GM23248 (cell line): ENCODE data around the gene ZNF304. TPM values are rescaled to one million over a fixed set of nuclear protein-coding genes. Genes with fewer than 3 reads are reported as not detected.
A peak's percentile ranks its signal among the peaks of the same experiment; 100 is the strongest.

ENCODE experiments used
- DNase-seq: peaks from one replicate; pipeline ENCODE4 v3.0.0-alpha.2; 2015
- H2AFZ ChIP-seq: fragments of 200-600 bp; sonication (generic); 2 replicates; pipeline ENCODE4 v1.6.1; 2016; ENCODE audit warnings: antibody characterized with exemption
- H3F3A ChIP-seq: fragments of 200-600 bp; sonication (generic); 2 replicates; pipeline ENCODE4 v1.6.1; 2016; ENCODE audit warnings: mild to moderate bottlenecking, antibody characterized with exemption, mixed run types; ENCODE audit not compliant: insufficient read depth
- H3K27ac ChIP-seq: fragments of 200-600 bp; sonication (generic); 2 replicates; pipeline ENCODE4 v1.5.1; 2016; ENCODE audit warnings: mild to moderate bottlenecking
- H3K27me3 ChIP-seq: fragments of 200-600 bp; sonication (generic); replicated peaks from 2 replicates; pipeline ENCODE4 v1.6.1; 2016; ENCODE audit warnings: mild to moderate bottlenecking; ENCODE audit not compliant: insufficient read depth
- H3K36me3 ChIP-seq: fragments of 200-600 bp; sonication (generic); 2 replicates; pipeline ENCODE4 v1.6.1; 2016; ENCODE audit warnings: low read depth, mild to moderate bottlenecking
- H3K4me1 ChIP-seq: fragments of 200-600 bp; sonication (generic); 2 replicates; pipeline ENCODE4 v1.6.1; 2016; ENCODE audit warnings: mild to moderate bottlenecking; ENCODE audit not compliant: insufficient read depth
- H3K4me2 ChIP-seq: fragments of 200-600 bp; sonication (generic); one replicate; pipeline ENCODE4 v1.6.1; 2016; ENCODE audit warnings: mild to moderate bottlenecking; ENCODE audit not compliant: unreplicated experiment
- H3K4me3 ChIP-seq: fragments of 200-600 bp; sonication (generic); 2 replicates; pipeline ENCODE4 v1.5.1; 2016; ENCODE audit warnings: mild to moderate bottlenecking
- H3K79me2 ChIP-seq: fragments of 200-600 bp; sonication (generic); 2 replicates; pipeline ENCODE4 v1.6.1; 2016; ENCODE audit warnings: mild to moderate bottlenecking; ENCODE audit not compliant: insufficient read depth
- H3K9ac ChIP-seq: fragments of 200-600 bp; sonication (generic); 2 replicates; pipeline ENCODE4 v1.6.1; 2016; ENCODE audit warnings: mild to moderate bottlenecking
- H3K9me2 ChIP-seq: fragments of 200-600 bp; sonication (generic); 2 replicates; pipeline ENCODE4 v1.6.1; 2016; ENCODE audit warnings: mixed run types, mild to moderate bottlenecking, moderate library complexity; ENCODE audit not compliant: insufficient read depth
- H3K9me3 ChIP-seq: fragments of 200-600 bp; sonication (generic); one replicate; pipeline ENCODE4 v1.6.1; 2017; ENCODE audit warnings: low read depth
- H4K20me1 ChIP-seq: fragments of 200-600 bp; sonication (generic); 2 replicates; pipeline ENCODE4 v1.6.0; 2016; ENCODE audit not compliant: insufficient read depth
- EZH2 ChIP-seq: fragments of 200-600 bp; sonication (generic); IDR thresholded peaks from 2 replicates; pipeline ENCODE4 v1.6.1; 2018; ENCODE audit warnings: antibody characterized with exemption, mild to moderate bottlenecking; ENCODE audit not compliant: insufficient read depth, poor library complexity, severe bottlenecking
- EZH2phosphoT487 ChIP-seq: fragments of 200-600 bp; sonication (generic); IDR thresholded peaks from 2 replicates; pipeline ENCODE4 v1.6.1; 2018; ENCODE audit warnings: antibody characterized with exemption, moderate library complexity, mild to moderate bottlenecking, low read depth; ENCODE audit not compliant: insufficient read depth
- WGBS, 2 experiments: methylation state at CpG; one replicate each; pipeline ENCODE4 v1.1.6; 2015 to 2017; ENCODE audit warnings: low lambda C conversion rate in 2 of 2, low coverage in 1 of 2; ENCODE audit errors: missing lambda C conversion rate in 2 of 2; 5-methylcytosine and 5-hydroxymethylcytosine counted together
- in situ Hi-C: fragments of 300-500 bp; cut with MboI; formaldehyde crosslinking; loops from 2 replicates; pipeline ENCODE4 v1.15.0; 2020
- polyA plus RNA-seq: library from polyadenylated mRNA; unstranded; fragments of >200 nt; fragmentation: Nextera tagmentation; extraction: Ambion mirVana; gene quantifications from 2 replicates; pipeline ENCODE4 v1.2.1, GENCODE V29; 2016
- total RNA-seq: library from RNA; depleted of rRNA; stranded (reverse); fragments of >200 nt; shearing (Covaris generic); gene quantifications from 2 replicates; pipeline ENCODE4 v1.2.3, GENCODE V29; 2014

Gene ZNF304
- total and polyA plus RNA-seq, 2 experiments from 2014 or later: 4.2 to 7.8 TPM

- no peaks in the 10 kb centered on the region for H3F3A ChIP-seq
- H3K27me3 ChIP-seq: no peaks in the 10 kb centered on the region
- H3K4me1 ChIP-seq: no peaks in the 10 kb centered on the region
- H2AFZ ChIP-seq: no peak overlapping the region
- no peak overlapping the region for H3K4me3 ChIP-seq
- TF ChIP-seq EZH2 (no peak), EZH2phosphoT487 (no peak)
- no peaks in the 10 kb centered on the region for H3K9me3 ChIP-seq
- H3K36me3 ChIP-seq: 0 out of 2 replicates have a peak, but pooled peaks cover 7% of the 10 kb centered on the region
- H3K27ac ChIP-seq: no peak overlapping the region
- H3K4me2 ChIP-seq: no peak overlapping the region
- DNase-seq: no peak
- H3K9ac ChIP-seq: no peak overlapping the region
- H4K20me1 ChIP-seq: no peaks in the 10 kb centered on the region
- H3K9me2 ChIP-seq: no peaks in the 10 kb centered on the region
- in situ Hi-C loops: no loop called here
- peaks cover 23% of the 10 kb centered on the region for H3K79me2 ChIP-seq
Measured at GRCh38 chr19:57308514-57308913, 42.6 kb upstream of the ZNF304 start.

DNA sequence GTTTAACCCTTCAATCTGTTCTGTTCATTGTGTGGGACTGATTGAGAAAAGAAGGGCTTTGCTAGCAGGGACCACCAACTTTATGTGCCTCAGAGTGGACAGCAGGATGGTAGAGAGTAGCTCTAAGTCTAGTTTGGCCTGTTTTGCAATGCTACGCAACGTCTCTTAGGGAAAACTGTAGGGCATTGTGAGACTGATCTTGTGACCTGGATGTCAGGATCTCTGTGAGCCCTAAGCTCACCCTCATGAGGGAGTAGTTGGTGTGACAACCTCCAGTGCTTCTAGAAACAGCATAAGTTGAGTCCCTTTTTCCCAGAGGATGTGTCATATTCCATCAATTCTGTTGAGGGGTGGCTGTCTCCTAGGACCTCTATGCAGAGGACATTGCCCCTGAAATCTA is 40.3 kb upstream of the ZNF304 start:
- 84 to 87% methylated on average over 2 of the region's 2 CpGs for WGBS, 2 experiments
- DNase-seq: no peak
- H3K4me3 ChIP-seq: no peak overlapping the region
- no peak overlapping the region for H3K27ac ChIP-seq
- no peak overlapping the region for H3K4me2 ChIP-seq
- H3F3A ChIP-seq: no peaks in the 10 kb centered on the region
- TF ChIP-seq EZH2phosphoT487: no peak
- no peak for TF ChIP-seq EZH2
- H2AFZ ChIP-seq: no peak overlapping the region
- H3K4me1 ChIP-seq: no peaks in the 10 kb centered on the region
- H3K9me3 ChIP-seq: no peaks in the 10 kb centered on the region
- peaks cover under 1% of the 10 kb centered on the region; the same call in 1 of the 2 replicates for H3K79me2 ChIP-seq
- H3K9ac ChIP-seq: no peak overlapping the region
- H4K20me1 ChIP-seq: no peaks in the 10 kb centered on the region
- 0 out of 2 replicates have a peak, but pooled peaks cover 4% of the 10 kb centered on the region for H3K27me3 ChIP-seq
- H3K9me2 ChIP-seq: no peaks in the 10 kb centered on the region
- in situ Hi-C loops: no loop called here
- no peaks in the 10 kb centered on the region for H3K36me3 ChIP-seq

DNA sequence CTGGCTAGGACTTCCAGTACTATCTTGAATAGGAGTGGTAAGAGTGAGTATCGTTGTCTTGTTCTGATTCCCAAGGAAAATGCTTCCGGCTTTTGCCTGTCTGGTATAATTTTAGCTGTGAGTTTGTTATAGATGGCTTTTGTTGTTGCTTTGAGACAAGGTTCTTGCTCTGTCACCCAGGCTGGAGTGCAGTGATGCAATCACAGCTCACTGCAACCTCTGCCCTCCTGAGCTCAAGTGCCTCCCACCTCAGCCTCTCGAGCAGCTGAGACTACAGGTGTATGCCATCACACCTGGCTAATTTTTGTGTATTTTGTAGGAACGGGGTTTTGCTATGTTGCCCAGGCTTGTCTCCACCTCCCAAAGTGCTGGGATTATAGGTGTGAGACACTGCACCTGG is 36.9 kb upstream of the ZNF304 start:
- TF ChIP-seq EZH2phosphoT487: no peak
- no peak for TF ChIP-seq EZH2
- Histone ChIP-seq H4K20me1 (no peaks in the 10 kb centered on the region), H3K36me3 (no peaks in the 10 kb centered on the region)

GRCh38 chr19:57317503-57317902 is 33.6 kb upstream of the ZNF304 start:
- H3K9me2 ChIP-seq: no peaks in the 10 kb centered on the region
- peak overlapping the region; percentile 78 for H2AFZ ChIP-seq
- DNase-seq: peak; percentile 43
- H3K27ac ChIP-seq: no peak overlapping the region
- no peaks in the 10 kb centered on the region for H4K20me1 ChIP-seq
- H3K9me3 ChIP-seq: no peaks in the 10 kb centered on the region
- 0 out of 2 replicates have a peak, but pooled peaks cover 9% of the 10 kb centered on the region for H3K4me1 ChIP-seq
- no peaks in the 10 kb centered on the region for H3K36me3 ChIP-seq
- H3K27me3 ChIP-seq: 0 out of 2 replicates have a peak, but pooled peaks cover 5% of the 10 kb centered on the region
- H3K79me2 ChIP-seq: peaks cover 22% of the 10 kb centered on the region
- WGBS, 2 experiments: 10% methylated on average over 23 to 29 of the region's 29 CpGs
- TF ChIP-seq EZH2phosphoT487: no peak
- no peak for TF ChIP-seq EZH2
- H3K9ac ChIP-seq: peak overlapping the region; percentile 33; the same call in 1 of the 2 replicates
- peak overlapping the region; percentile 38 for H3K4me2 ChIP-seq
- in situ Hi-C loops: no loop called here
- peaks cover 5% of the 10 kb centered on the region; the same call in 1 of the 2 replicates for H3F3A ChIP-seq
- peak overlapping the region; percentile 55 for H3K4me3 ChIP-seq

More for the DNA sequence above, 36.9 kb upstream of the ZNF304 start:
- no peak for DNase-seq
- no peaks in the 10 kb centered on the region for H3F3A ChIP-seq
- no peak overlapping the region for H2AFZ ChIP-seq
- H3K27ac ChIP-seq: no peak overlapping the region
- WGBS, 2 experiments: 19 to 23% methylated on average over 4 of the region's 4 CpGs
- in situ Hi-C loops: no loop called here
- H3K9me2 ChIP-seq: no peaks in the 10 kb centered on the region
- H3K9me3 ChIP-seq: no peaks in the 10 kb centered on the region
- no peak overlapping the region for H3K9ac ChIP-seq
- no peaks in the 10 kb centered on the region for H3K79me2 ChIP-seq
- H3K27me3 ChIP-seq: 0 out of 2 replicates have a peak, but pooled peaks cover 5% of the 10 kb centered on the region
- no peaks in the 10 kb centered on the region for H3K4me1 ChIP-seq
- no peak overlapping the region for H3K4me3 ChIP-seq
- no peak overlapping the region for H3K4me2 ChIP-seq

DNA sequence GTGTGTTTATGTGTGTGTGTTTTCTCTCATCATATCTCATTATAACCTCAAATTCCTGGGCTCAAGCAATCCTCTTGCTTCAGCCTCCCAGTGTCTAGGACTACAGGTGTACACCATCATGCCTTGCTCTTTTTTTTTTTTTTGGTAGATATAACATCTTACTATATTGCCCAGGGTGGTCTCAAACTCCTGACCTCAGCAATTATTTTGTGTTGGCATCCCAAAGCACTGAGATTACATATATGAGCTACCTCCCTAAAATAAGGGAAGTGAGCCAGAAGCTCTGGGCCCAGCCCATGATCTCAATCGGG is 31.2 kb upstream of the ZNF304 start:
- H3K27me3 ChIP-seq: 0 out of 2 replicates have a peak, but pooled peaks cover 5% of the 10 kb centered on the region
- TF ChIP-seq EZH2: no peak
- TF ChIP-seq EZH2phosphoT487: no peak
- peak overlapping the region; percentile 67 for H3K27ac ChIP-seq
- 0 out of 2 replicates have a peak, but pooled peaks cover 9% of the 10 kb centered on the region for H3K4me1 ChIP-seq
- no peaks in the 10 kb centered on the region for H4K20me1 ChIP-seq
- H3K9ac ChIP-seq: peak overlapping the region; percentile 96
- no peaks in the 10 kb centered on the region for H3K9me3 ChIP-seq
- in situ Hi-C loops: no loop called here
- DNase-seq: no peak
- H2AFZ ChIP-seq: peak overlapping the region; percentile 94
- peaks cover 6% of the 10 kb centered on the region for H3K36me3 ChIP-seq
- no peaks in the 10 kb centered on the region for H3K9me2 ChIP-seq
- peaks cover 45% of the 10 kb centered on the region for H3K79me2 ChIP-seq
- WGBS, 2 experiments: 0 to 9% methylated on average over 1 of the region's 1 CpG
- H3K4me2 ChIP-seq: peak overlapping the region; percentile 89
- H3K4me3 ChIP-seq: peak overlapping the region; percentile 90
- peaks cover 5% of the 10 kb centered on the region; the same call in 1 of the 2 replicates for H3F3A ChIP-seq
